Measurements from ENCODE around the gene TDP1.
"Not testable (repeated sequence)": the region's sequence is repeated elsewhere in the genome, so short reads cannot be mapped to it uniquely, and the experiment has no call there.

The TDP1 gene

GRCh38 chr14:90019824-90020523 lies 64.2 kb downstream of the TDP1 start:
- ATAC-seq = no peak
- TF ChIP-seq ARNTL (CRISPR knock-in tag; IDR thresholded peaks at IDR 0.05; ENCODE audit: borderline replicate concordance, low read depth) (no peak), CSRNP3 (CRISPR knock-in tag; IDR thresholded peaks at IDR 0.05) (no peak), CSDC2 (CRISPR knock-in tag; IDR thresholded peaks at IDR 0.05) (no peak)

GRCh38 chr14:90023176-90023896 lies 67.6 kb downstream of the TDP1 start:
- no peak; the same call in 2 of the 3 replicates for ATAC-seq

GRCh38 chr14:90024910-90025309 lies 69.2 kb downstream of the TDP1 start:
- ATAC-seq = no peak
- TF ChIP-seq TSHZ2 (CRISPR knock-in tag; IDR thresholded peaks at IDR 0.05) = no peak
- no peak for TF ChIP-seq ZNF565 (CRISPR knock-in tag; conservative IDR thresholded peaks at IDR 0.05; ENCODE audit: low read depth)
- no peak for TF ChIP-seq RARB (CRISPR knock-in tag; IDR thresholded peaks at IDR 0.05)
- TF ChIP-seq GLIS3 (CRISPR knock-in tag; IDR thresholded peaks at IDR 0.05) = no peak
- TF ChIP-seq BACH2 (CRISPR knock-in tag; IDR thresholded peaks at IDR 0.05; ENCODE audit: borderline replicate concordance) = no peak
- TF ChIP-seq SNAI2 (CRISPR knock-in tag; IDR thresholded peaks at IDR 0.05) = no peak
- no peak for TF ChIP-seq ZFP30 (CRISPR knock-in tag; IDR thresholded peaks at IDR 0.05)
- TF ChIP-seq ZNF70 (CRISPR knock-in tag; IDR thresholded peaks at IDR 0.05) = no peak
- no peak for TF ChIP-seq TCF4 (CRISPR knock-in tag; IDR thresholded peaks at IDR 0.05; ENCODE audit: borderline replicate concordance)

More at GRCh38 chr14:90023176-90023896, 67.6 kb downstream of the TDP1 start:
- TF ChIP-seq ZFP3 (CRISPR knock-in tag; IDR thresholded peaks at IDR 0.05) (peak; percentile 36; the same call in 1 of the 2 replicates), ZNF70 (CRISPR knock-in tag; IDR thresholded peaks at IDR 0.05) (no peak), ZNF565 (CRISPR knock-in tag; conservative IDR thresholded peaks at IDR 0.05; ENCODE audit: low read depth) (no peak), RARB (CRISPR knock-in tag; IDR thresholded peaks at IDR 0.05) (no peak), ZNF8 (CRISPR knock-in tag; IDR thresholded peaks at IDR 0.05) (no peak)

- ATAC-seq = not testable (repeated sequence)
These were observed 70.9 kb downstream of the TDP1 start for GRCh38 chr14:90026608-90027007.

- TF ChIP-seq PATZ1 (CRISPR knock-in tag; IDR thresholded peaks at IDR 0.05; ENCODE audit: borderline replicate concordance) (no peak), PPARA (CRISPR knock-in tag; IDR thresholded peaks at IDR 0.05; ENCODE audit: borderline replicate concordance) (no peak), CSDC2 (CRISPR knock-in tag; IDR thresholded peaks at IDR 0.05) (no peak), ISL1 (CRISPR knock-in tag; IDR thresholded peaks at IDR 0.05) (no peak), ESRRG (CRISPR knock-in tag; IDR thresholded peaks at IDR 0.05) (no peak), GLIS3 (CRISPR knock-in tag; IDR thresholded peaks at IDR 0.05) (no peak), RARB (CRISPR knock-in tag; IDR thresholded peaks at IDR 0.05) (no peak), ZNF70 (CRISPR knock-in tag; IDR thresholded peaks at IDR 0.05) (no peak), CSRNP3 (CRISPR knock-in tag; IDR thresholded peaks at IDR 0.05) (no peak), ZNF565 (CRISPR knock-in tag; conservative IDR thresholded peaks at IDR 0.05; ENCODE audit: low read depth) (no peak), OSR1 (CRISPR knock-in tag; IDR thresholded peaks at IDR 0.05) (no peak), ZFP3 (CRISPR knock-in tag; IDR thresholded peaks at IDR 0.05) (no peak), BACH2 (CRISPR knock-in tag; IDR thresholded peaks at IDR 0.05; ENCODE audit: borderline replicate concordance) (no peak), ARNTL (CRISPR knock-in tag; IDR thresholded peaks at IDR 0.05; ENCODE audit: borderline replicate concordance, low read depth) (no peak), TOX (CRISPR knock-in tag; IDR thresholded peaks at IDR 0.05; ENCODE audit: borderline replicate concordance) (no peak), ZC3H10 (CRISPR knock-in tag; IDR thresholded peaks at IDR 0.05) (no peak)
These were observed 72.1 kb downstream of the TDP1 start for GRCh38 chr14:90027842-90028241.

More at GRCh38 chr14:90027842-90028241, 72.1 kb downstream of the TDP1 start:
- no peak for ATAC-seq
